SU-DHL-6 (cell line): ENCODE results near the gene SAT1.

Source experiments
- EZH2phosphoT487 ChIP-seq: fragments of 200-600 bp; sonication (generic), shearing (Covaris generic); conservative IDR thresholded peaks from 2 replicates; pipeline ENCODE4 v1.6.1; 2018; ENCODE audit warnings: mild to moderate bottlenecking, antibody characterized with exemption, low read length, moderate library complexity, mixed read lengths
- TF ChIP-seq, protein P1 (sequence below): fragments of 200-600 bp; sonication (generic); IDR thresholded peaks from one replicate; pipeline ENCODE4 v1.5.1; 2017; ENCODE audit warnings: antibody characterized with exemption, mild to moderate bottlenecking, low read length, moderate library complexity; ENCODE audit not compliant: insufficient read depth, poor library complexity, severe bottlenecking

- TF ChIP-seq, protein P1, sequence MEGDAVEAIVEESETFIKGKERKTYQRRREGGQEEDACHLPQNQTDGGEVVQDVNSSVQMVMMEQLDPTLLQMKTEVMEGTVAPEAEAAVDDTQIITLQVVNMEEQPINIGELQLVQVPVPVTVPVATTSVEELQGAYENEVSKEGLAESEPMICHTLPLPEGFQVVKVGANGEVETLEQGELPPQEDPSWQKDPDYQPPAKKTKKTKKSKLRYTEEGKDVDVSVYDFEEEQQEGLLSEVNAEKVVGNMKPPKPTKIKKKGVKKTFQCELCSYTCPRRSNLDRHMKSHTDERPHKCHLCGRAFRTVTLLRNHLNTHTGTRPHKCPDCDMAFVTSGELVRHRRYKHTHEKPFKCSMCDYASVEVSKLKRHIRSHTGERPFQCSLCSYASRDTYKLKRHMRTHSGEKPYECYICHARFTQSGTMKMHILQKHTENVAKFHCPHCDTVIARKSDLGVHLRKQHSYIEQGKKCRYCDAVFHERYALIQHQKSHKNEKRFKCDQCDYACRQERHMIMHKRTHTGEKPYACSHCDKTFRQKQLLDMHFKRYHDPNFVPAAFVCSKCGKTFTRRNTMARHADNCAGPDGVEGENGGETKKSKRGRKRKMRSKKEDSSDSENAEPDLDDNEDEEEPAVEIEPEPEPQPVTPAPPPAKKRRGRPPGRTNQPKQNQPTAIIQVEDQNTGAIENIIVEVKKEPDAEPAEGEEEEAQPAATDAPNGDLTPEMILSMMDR = no peak
- TF ChIP-seq EZH2phosphoT487 = no peak
These were observed 40.0 kb upstream of the SAT1 start, which contains the start of gene ACOT9 for GRCh38 chrX:23742697-23743622.
